HepG2 (cell line): Measurements from ENCODE around the gene LEMD2. TPM values are rescaled to one million over a fixed set of nuclear protein-coding genes. Genes with fewer than 3 reads are reported as not detected.

ENCODE experiments used
- CCAR2 ChIP-seq: fragments of 200-400 bp; formaldehyde crosslinking; optimal IDR thresholded peaks from 2 replicates; pipeline ENCODE3; 2018; ENCODE audit warnings: low read depth, mild to moderate bottlenecking, low read length, moderate library complexity
- EEA1 ChIP-seq: sonication (generic); formaldehyde crosslinking; IDR thresholded peaks from 2 replicates; pipeline ENCODE4 v1.5.1; 2020; ENCODE audit warnings: mild to moderate bottlenecking, missing genetic modification reagents, borderline replicate concordance
- ETS1 ChIP-seq: sonication (generic); formaldehyde crosslinking; IDR thresholded peaks from 2 replicates; pipeline ENCODE4 v1.4.0; 2020; ENCODE audit warnings: missing genetic modification reagents
- FOXO4 ChIP-seq: sonication (generic); formaldehyde crosslinking; conservative IDR thresholded peaks from 2 replicates; pipeline ENCODE4 v1.8.1; 2023; ENCODE audit warnings: missing genetic modification reagents
- GMEB2 ChIP-seq: IDR thresholded peaks from 2 replicates; pipeline ENCODE4 v1.6.1; 2016; ENCODE audit warnings: missing biosample characterization, missing genetic modification reagents, low read depth
- HNRNPLL ChIP-seq: fragments of 200-400 bp; formaldehyde crosslinking; IDR thresholded peaks from 2 replicates; pipeline ENCODE4 v1.6.1; 2017; ENCODE audit warnings: mild to moderate bottlenecking, low read depth, low read length; ENCODE audit not compliant: poor library complexity, severe bottlenecking
- LRRFIP1 ChIP-seq: sonication (generic); formaldehyde crosslinking; conservative IDR thresholded peaks from 2 replicates; pipeline ENCODE4 v1.4.0; 2020; ENCODE audit warnings: missing genetic modification reagents
- MAFF ChIP-seq: IDR thresholded peaks from 2 replicates; pipeline ENCODE4 v1.6.1; 2011; ENCODE audit warnings: low read depth, low read length, improper control_type of control experiment
- NCOA1 ChIP-seq: sonication (generic); formaldehyde crosslinking; IDR thresholded peaks from 2 replicates; pipeline ENCODE4 v1.9.0; 2021; ENCODE audit warnings: missing genetic modification reagents
- RAD21 ChIP-seq: fragments of 450-650 bp; formaldehyde crosslinking; IDR thresholded peaks from 2 replicates; pipeline ENCODE4 v1.5.0; 2020; ENCODE audit warnings: mild to moderate bottlenecking
- SP2 ChIP-seq: sonication (generic); formaldehyde crosslinking; IDR thresholded peaks from 2 replicates; pipeline ENCODE4 v1.5.1; 2020; ENCODE audit warnings: mild to moderate bottlenecking, missing genetic modification reagents
- TOE1 ChIP-seq: sonication (generic); formaldehyde crosslinking; IDR thresholded peaks from 2 replicates; pipeline ENCODE4 v1.4.0; 2020; ENCODE audit warnings: mild to moderate bottlenecking, missing genetic modification reagents
- ZBTB10 ChIP-seq: sonication (generic); formaldehyde crosslinking; IDR thresholded peaks from 2 replicates; pipeline ENCODE4 v1.4.0; 2020; ENCODE audit warnings: missing genetic modification reagents, borderline replicate concordance
- ZBTB7B ChIP-seq: sonication (generic); formaldehyde crosslinking; IDR thresholded peaks from 2 replicates; pipeline ENCODE4 v1.4.0; 2020; ENCODE audit warnings: missing genetic modification reagents
- ZNF30 ChIP-seq: sonication (generic); formaldehyde crosslinking; IDR thresholded peaks from 2 replicates; pipeline ENCODE4 v1.5.0; 2020; ENCODE audit warnings: mild to moderate bottlenecking, missing genetic modification reagents
- ZNF614 ChIP-seq: IDR thresholded peaks from 2 replicates; pipeline ENCODE4 v1.6.1; 2018; ENCODE audit warnings: missing biosample characterization, missing genetic modification reagents, inconsistent platforms, borderline replicate concordance
- ZNF704 ChIP-seq: sonication (generic); formaldehyde crosslinking; IDR thresholded peaks from 2 replicates; pipeline ENCODE4 v1.8.1; 2023; ENCODE audit warnings: mild to moderate bottlenecking, inconsistent platforms, moderate library complexity, missing genetic modification reagents, borderline replicate concordance
- polyA plus RNA-seq, 8 experiments: library from polyadenylated mRNA; depleted of rRNA in 3 of 8; stranded (reverse) in 7 of 8; unstranded in 1 of 8; fragments of >200 nt; fragmentation: Illumina TruSeq in 4 of 8; extraction: Trizol in 4 of 8; gene quantifications; 2 replicates each; pipeline versions ENCODE4 v1.2.1 to v1.2.3, GENCODE V29; 2011 to 2016; ENCODE audit warnings: low read depth in 4 of 8, missing spikeins in 1 of 8, mixed read lengths in 1 of 8; ENCODE audit not compliant: insufficient read depth in 1 of 8
- total RNA-seq, 5 experiments: library from RNA; depleted of rRNA; stranded (reverse); fragments of >200 nt; fragmentation: Illumina TruSeq; extraction: Trizol; gene quantifications; 2 replicates each; pipeline ENCODE4 v1.2.3, GENCODE V29; 2016; ENCODE audit warnings: low read depth in 1 of 5

Gene LEMD2
- total and polyA plus RNA-seq, 2 of the 13 experiments (the other 11 are each of a cell fraction or from before 2014, with no cell fraction given): 45.2 to 62.9 TPM

- no peak for TF ChIP-seq ZBTB10
- no peak for TF ChIP-seq HNRNPLL
- TF ChIP-seq NCOA1: no peak
- TF ChIP-seq CCAR2: no peak
- TF ChIP-seq ETS1: no peak
- TF ChIP-seq FOXO4 (CRISPR knock-in tag): no peak
- no peak for TF ChIP-seq ZNF30 (CRISPR knock-in tag)
- TF ChIP-seq ZBTB7B: peak; percentile 81; the same call in 1 of the 2 replicates
- no peak for TF ChIP-seq LRRFIP1
- TF ChIP-seq RAD21 (CRISPR knock-in tag): peak; percentile 87
- TF ChIP-seq TOE1 (CRISPR knock-in tag): no peak
- TF ChIP-seq MAFF: no peak
- peak; percentile 76; the same call in 1 of the 2 replicates for TF ChIP-seq ZNF614 (CRISPR knock-in tag)
- no peak for TF ChIP-seq EEA1 (CRISPR knock-in tag)
- TF ChIP-seq ZNF704 (CRISPR knock-in tag): no peak
- TF ChIP-seq SP2 (CRISPR knock-in tag): 0 out of 2 replicates have a peak, but pooled peaks have one; percentile 26
- TF ChIP-seq GMEB2 (CRISPR knock-in tag): no peak
Observed at GRCh38 chr6:33744001-33744848, 44.7 kb downstream of the LEMD2 start (continued).
